ENCODE measurements around the gene TRIM56. TPM values are rescaled to one million over a fixed set of nuclear protein-coding genes. Genes with fewer than 3 reads are reported as not detected.
A peak's percentile ranks its signal among the peaks of the same experiment; 100 is the strongest.

Gene TRIM56
- total and polyA plus RNA-seq, 2 of the 13 experiments (the other 11 are each of a cell fraction or from before 2014, with no cell fraction given), result 3.2 to 7.1 TPM

DNA sequence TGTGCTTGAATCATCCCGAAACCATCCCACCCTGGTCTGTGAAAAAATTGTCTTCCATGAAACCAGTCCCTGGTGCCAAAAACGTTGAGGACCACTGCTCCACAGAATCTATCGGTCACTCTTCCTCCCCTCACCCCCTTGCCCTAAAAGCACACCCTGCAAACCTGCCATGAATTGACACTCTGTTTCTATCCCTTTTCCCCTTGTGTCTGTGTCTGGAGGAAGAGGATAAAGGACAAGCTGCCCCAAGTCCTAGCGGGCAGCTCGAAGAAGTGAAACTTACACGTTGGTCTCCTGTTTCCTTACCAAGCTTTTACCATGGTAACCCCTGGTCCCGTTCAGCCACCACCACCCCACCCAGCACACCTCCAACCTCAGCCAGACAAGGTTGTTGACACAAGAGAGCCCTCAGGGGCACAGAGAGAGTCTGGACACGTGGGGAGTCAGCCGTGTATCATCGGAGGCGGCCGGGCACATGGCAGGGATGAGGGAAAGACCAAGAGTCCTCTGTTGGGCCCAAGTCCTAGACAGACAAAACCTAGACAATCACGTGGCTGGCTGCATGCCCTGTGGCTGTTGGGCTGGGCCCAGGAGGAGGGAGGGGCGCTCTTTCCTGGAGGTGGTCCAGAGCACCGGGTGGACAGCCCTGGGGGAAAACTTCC is 40.8 kb downstream of the TRIM56 start:
- in situ Hi-C loops (cut with HindIII; ENCODE audit: extremely low pct_ligation_motif_present, low pct_unique_long_range_greater_than_20kb), result no loop called here
- peaks cover 94% of the 10 kb centered on the region for H3K4me1 ChIP-seq (ENCODE audit: insufficient read depth, low read length)
- H3K4me2 ChIP-seq (ENCODE audit: low read depth, low read length), result peak overlapping the region; percentile 88
- ATAC-seq, result peak; percentile 56
- POLR2A ChIA-PET, result interaction anchor here (0.6 to 3.9 kb wide), 20 partner anchors 9 to 698 kb away, joined by 3 to 56 read pairs (median 6); partner anchors contain the start of genes AP1S1, CLDN15, PLOD3 and SRRT
- peak overlapping the region; percentile 99 for H3K27ac ChIP-seq (ENCODE audit: extremely low read length, insufficient read depth, low read length)
- no peak overlapping the region for H2AFZ ChIP-seq (ENCODE audit: low read length)
- intact Hi-C loops (cut with micrococcal nuclease; ENCODE audit: unreplicated experiment), result loop anchor here (2.0 kb wide), 1 partner anchor 25 kb away; no protein-coding TSS in a partner anchor
- peak overlapping the region in 2 of 3 experiments; percentile 76 to 82; a peak in 4 of 6 replicates for H3K4me3 ChIP-seq (replicated peaks in 1 of 3; ENCODE audit: insufficient read depth in 1 of 3, low read depth in 2 of 3, low read length in 3 of 3)
- FAIRE-seq, result no peak
- CTCF ChIA-PET (ENCODE audit: low intra/inter-chr PET ratio, low total read pairs), result interaction anchor here (1.9 kb wide), 1 partner anchor 12 kb away, joined by 9 read pairs; no protein-coding TSS in a partner anchor
- peak; percentile 87 for DNase-seq (ENCODE audit: low spot score)
- WGBS (ENCODE audit: low lambda C conversion rate), result 8% methylated on average over 15 of the region's 15 CpGs
- BruUV-seq (replicated peaks), result no TSS peak
- peaks cover 33% of the 10 kb centered on the region; the same call in 1 of the 2 replicates for H4K20me1 ChIP-seq (ENCODE audit: insufficient read depth, low read length)
- peaks cover 12% of the 10 kb centered on the region for H3K79me2 ChIP-seq (ENCODE audit: insufficient read depth, low read length)
- H3K36me3 ChIP-seq (replicated peaks in 1 of 2; ENCODE audit: control insufficient read depth in 1 of 2, insufficient read depth in 2 of 2, low read length in 2 of 2), result peaks cover 7 to 21% of the 10 kb centered on the region in 2 experiments; a peak in 4 of 5 replicates
- H3K9ac ChIP-seq (ENCODE audit: insufficient read depth, low read depth, low read length), result peak overlapping the region; percentile 77
- H3K9me3 ChIP-seq (ENCODE audit: low read length), result no peaks in the 10 kb centered on the region
- no peaks in the 10 kb centered on the region; a peak in 1 of 5 replicates for H3K27me3 ChIP-seq (ENCODE audit: control insufficient read depth in 1 of 2, insufficient read depth in 2 of 2, low read length in 2 of 2)
- TF ChIP-seq, protein P1, sequence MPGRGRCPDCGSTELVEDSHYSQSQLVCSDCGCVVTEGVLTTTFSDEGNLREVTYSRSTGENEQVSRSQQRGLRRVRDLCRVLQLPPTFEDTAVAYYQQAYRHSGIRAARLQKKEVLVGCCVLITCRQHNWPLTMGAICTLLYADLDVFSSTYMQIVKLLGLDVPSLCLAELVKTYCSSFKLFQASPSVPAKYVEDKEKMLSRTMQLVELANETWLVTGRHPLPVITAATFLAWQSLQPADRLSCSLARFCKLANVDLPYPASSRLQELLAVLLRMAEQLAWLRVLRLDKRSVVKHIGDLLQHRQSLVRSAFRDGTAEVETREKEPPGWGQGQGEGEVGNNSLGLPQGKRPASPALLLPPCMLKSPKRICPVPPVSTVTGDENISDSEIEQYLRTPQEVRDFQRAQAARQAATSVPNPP (CRISPR knock-in tag; IDR thresholded peaks at IDR 0.05), result 0 out of 2 replicates have a peak, but pooled peaks have one; percentile 7
- no peak for TF ChIP-seq ZNF136 (CRISPR knock-in tag; IDR thresholded peaks at IDR 0.05; ENCODE audit: low read depth)
- peak; percentile 87; the same call in 1 of the 2 replicates for TF ChIP-seq ZNF253 (CRISPR knock-in tag; IDR thresholded peaks at IDR 0.05; ENCODE audit: borderline replicate concordance)
- peak; percentile 34; the same call in 1 of the 2 replicates for TF ChIP-seq HNF4G (IDR thresholded peaks at IDR 0.05; ENCODE audit: borderline replicate concordance, low read depth, low read length)
- TF ChIP-seq HNF4G (CRISPR knock-in tag; IDR thresholded peaks at IDR 0.05; ENCODE audit: borderline replicate concordance, low read depth), result peak; percentile 22; the same call in 1 of the 2 replicates
- TF ChIP-seq, protein P2, sequence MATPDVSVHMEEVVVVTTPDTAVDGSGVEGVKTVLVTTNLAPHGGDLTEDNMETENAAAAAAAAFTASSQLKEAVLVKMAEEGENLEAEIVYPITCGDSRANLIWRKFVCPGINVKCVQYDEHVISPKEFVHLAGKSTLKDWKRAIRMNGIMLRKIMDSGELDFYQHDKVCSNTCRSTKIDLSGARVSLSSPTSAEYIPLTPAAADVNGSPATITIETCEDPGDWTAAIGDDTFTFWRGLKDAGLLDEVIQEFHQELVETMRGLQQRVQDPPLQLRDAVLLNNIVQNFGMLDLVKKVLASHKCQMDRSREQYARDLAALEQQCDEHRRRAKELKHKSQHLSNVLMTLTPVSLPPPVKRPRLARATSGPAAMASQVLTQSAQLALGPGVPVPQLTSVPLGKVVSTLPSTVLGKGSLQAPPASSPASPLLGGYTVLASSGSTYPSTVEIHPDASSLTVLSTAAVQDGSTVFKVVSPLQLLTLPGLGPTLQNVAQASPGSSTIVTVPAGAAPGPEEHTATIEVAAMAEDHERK (CRISPR knock-in tag; IDR thresholded peaks at IDR 0.05; ENCODE audit: low read depth), result no peak
- no peak for TF ChIP-seq ZZZ3 (CRISPR knock-in tag; IDR thresholded peaks at IDR 0.05; ENCODE audit: borderline replicate concordance)
- TF ChIP-seq ZNF124 (CRISPR knock-in tag; IDR thresholded peaks at IDR 0.05), result no peak
- no peak for TF ChIP-seq ONECUT2 (CRISPR knock-in tag; IDR thresholded peaks at IDR 0.05)
- no peak for TF ChIP-seq MBD4 (IDR thresholded peaks at IDR 0.05; ENCODE audit: borderline replicate concordance, low read length)
- TF ChIP-seq ZNF367 (CRISPR knock-in tag; IDR thresholded peaks at IDR 0.05; ENCODE audit: borderline replicate concordance), result no peak
- TF ChIP-seq YY1 (IDR thresholded peaks at IDR 0.05; ENCODE audit: insufficient read depth, insufficient replicate concordance, low read depth, low read length), result peak; percentile 8
- no peak for TF ChIP-seq ZNF790 (CRISPR knock-in tag; IDR thresholded peaks at IDR 0.05; ENCODE audit: borderline replicate concordance)
